Stimulated activated CD4-positive, alpha-beta T cell treated with anti-CD3 and anti-CD28 coated beads, TNF-alpha, amount 100 ng/mL, for 24 hours (primary cell): ENCODE results near the gene LRP1B.

Source experiments
- DNase-seq, 3 experiments: peaks; one replicate each; pipeline ENCODE4 v3.0.0-alpha.2; 2020; ENCODE audit warnings: low read depth in 3 of 3

The LRP1B gene

GRCh38 chr2:140841141-140841540 lies 1289.7 kb downstream of the LRP1B start:
- no peak for DNase-seq

DNA sequence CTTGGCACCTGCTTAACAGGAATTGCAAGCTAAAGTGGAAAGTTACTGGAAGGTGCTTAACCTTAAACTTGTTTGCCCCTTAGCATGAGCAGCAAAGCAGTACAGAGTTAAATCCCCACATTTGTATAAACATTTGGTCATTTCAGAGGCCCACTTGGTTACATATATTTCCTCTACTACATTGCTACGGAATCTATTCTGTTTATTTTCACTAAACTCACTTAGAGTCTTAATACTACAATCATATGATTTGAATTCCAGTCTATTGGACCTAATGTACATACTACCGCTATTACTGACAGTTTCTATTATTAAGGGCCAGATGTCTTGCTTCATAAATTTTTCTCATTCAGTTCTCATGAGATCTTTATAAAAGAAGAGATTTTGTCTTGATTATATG lies 1294.0 kb downstream of the LRP1B start:
- DNase-seq, result no peak

DNA sequence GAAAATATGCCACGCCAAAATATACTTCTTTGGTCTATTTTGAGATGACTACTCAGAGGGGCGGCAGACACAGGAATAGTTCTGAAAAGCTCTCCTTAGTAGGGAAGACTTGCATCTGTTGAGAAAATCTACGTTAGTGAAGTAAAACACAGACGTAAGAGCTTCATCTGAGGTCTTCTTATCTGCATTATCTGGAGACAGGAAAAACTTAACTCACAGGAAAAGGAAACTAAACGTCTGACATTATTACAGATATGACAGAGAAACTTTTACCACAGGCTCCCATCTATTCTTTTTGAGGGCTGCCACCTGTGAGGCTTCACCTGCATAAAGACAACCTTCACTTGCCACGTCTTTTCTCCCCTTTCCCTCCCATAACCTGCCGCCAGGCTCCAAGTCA lies 1295.7 kb downstream of the LRP1B start:
- DNase-seq, result no peak

- DNase-seq, result no peak
Observed at GRCh38 chr2:140814141-140814540, 1316.7 kb downstream of the LRP1B start.

DNA sequence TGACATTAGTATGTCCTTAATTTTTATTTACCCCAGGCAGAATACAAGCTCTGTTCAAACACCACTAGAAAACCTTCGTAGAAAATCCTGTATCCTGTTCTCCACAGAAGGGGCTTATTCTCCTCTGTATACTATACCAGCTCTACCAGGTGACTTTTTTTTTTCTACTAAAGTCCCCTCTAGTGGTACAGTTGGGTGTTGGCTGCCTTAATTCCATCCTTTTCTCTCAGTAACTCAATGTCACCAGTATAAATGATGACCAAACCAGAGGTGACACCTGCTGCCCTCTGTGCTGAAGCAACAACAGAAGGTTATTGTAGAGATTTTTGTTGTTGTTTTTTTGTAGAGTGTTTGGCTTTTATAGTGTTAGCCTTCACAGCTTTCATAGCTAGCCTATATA lies 1322.0 kb downstream of the LRP1B start:
- DNase-seq, result no peak

DNA sequence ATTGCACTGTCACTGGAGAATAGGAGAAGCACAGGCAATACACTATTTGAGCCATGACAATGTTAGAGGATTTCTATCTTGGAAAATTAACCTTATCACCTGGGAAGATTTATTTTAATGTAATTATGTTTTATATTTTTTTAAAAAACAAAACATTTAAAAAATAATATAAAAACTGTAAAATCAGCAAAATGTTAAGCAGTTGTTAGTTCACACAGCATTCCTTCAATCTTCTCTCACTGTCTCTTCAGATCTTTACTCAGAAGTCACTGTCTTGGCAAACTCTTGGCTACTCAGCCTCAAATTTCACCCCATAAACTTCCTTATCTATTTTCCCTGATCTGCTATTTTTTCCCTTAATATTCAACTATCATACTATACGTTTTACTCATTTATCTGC lies 1322.6 kb downstream of the LRP1B start:
- no peak for DNase-seq

DNA sequence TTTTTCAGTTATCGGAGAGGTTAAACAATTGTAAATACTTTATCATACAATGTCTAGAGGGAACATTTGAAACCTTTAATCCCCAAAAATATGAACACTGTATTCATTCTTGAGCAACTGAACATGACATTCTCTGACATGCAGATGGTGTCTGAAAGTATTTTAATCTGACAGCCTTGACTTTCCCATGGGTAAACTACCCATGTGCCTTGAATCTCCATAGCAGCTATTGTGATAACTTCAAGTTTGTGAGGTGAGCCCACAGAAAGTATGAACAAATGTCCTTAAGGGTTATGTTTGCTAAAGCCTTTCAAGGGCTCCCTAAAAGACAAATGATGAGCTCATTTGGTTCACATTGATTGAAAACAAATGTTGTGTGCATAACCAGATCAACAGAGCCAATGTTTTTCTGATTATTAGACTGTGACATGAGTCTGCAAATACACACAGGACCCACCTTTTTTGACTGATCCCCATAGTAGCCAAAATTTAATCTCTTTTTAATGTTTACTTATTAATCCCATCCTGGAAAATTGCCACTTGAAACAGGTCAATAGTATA lies 1326.0 kb downstream of the LRP1B start:
- no peak for DNase-seq

DNA sequence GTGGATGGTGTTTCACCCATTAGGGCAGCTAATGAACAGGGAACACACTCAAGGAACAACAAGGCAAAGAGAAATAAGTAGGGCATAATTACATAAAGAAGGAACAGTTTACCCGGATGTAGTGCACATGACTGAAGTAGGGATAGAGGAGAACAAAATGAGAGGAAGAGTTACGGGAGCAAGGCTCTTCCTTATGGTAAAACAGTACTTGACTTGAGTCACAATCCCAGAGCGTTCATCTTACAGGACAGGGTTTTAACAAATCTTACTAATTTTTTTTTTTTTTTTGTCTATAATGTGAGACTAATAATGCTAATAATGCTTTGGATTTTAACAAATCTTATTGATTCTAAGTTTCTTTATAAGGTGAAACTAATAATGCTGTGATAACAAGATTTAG lies 1329.5 kb downstream of the LRP1B start:
- no peak for DNase-seq

GRCh38 chr2:140797718-140798117 lies 1333.1 kb downstream of the LRP1B start:
- no peak for DNase-seq

- no peak for DNase-seq
Observed at GRCh38 chr2:140791802-140792201, 1339.0 kb downstream of the LRP1B start.

GRCh38 chr2:140786585-140786984 lies 1344.2 kb downstream of the LRP1B start:
- no peak for DNase-seq

GRCh38 chr2:140775411-140775810 lies 1355.4 kb downstream of the LRP1B start:
- no peak for DNase-seq

DNA sequence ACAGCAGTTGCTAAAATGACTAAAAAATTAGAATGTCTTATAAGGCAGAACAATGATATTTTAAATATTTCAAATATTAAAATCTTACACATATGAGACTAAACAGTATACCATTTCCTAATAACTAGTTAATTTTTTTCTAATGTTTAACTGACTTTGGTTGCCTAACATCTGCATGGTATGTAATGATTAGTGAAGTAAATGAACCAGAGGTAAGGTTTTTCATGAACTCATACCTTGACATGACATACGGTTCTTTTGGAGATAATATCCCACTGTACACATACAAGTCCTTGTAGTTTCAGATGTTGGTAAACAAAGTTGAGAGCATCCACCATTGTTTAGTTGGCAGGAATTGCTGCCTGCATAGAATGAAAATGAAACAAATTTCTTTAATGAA lies 1360.2 kb downstream of the LRP1B start:
- DNase-seq, result no peak

DNA sequence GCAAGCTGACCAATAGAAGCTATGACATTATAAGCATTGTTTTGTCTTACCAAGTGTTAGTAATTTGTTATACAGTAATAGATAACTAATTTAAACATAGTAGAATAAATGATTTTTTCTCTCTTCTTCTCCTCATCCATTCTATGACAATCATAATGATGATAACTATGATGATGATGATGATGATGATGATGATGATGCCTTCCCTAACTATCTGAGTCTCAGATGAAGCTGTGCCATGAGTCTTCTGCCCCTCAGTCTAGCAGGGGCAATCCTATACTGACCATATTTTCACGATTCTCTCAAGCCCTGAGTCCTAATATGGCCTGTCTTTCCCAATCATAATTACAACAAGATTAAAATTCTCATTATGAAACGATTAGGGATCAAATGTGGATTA lies 1369.0 kb downstream of the LRP1B start:
- no peak for DNase-seq

DNA sequence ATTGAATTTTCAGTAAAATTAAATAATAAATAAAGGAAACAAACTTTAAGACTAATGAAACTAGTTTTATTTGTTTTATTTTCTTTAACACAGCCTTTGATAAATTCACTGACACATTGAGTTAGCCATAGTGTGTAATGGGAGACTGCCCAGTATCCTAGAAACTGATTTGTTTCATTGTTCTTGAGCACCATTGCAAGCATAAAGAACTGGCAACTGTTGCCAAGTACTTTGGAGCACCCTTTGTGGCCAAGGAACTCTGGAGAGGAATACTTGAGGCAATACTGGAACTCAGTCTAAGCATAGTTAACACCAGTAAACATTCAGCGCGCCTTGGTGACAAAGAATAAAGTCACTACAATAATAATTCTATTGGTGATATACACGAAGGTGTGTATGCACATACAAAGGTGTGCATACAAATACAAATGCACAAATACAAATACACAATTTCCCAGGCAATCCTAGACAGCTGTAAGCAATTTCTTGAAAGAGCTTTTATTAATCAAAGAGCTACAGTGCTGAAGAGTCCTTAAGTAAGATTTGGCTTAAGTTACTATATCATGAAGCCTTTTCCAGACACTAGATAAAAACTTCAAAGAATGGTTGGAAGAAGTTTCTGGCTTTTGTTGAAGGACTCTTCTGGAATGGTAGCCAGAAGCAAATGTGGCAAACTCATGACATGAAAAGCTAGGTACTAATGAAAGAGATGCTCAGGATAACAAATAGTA lies 1371.2 kb downstream of the LRP1B start:
- no peak for DNase-seq

GRCh38 chr2:140747665-140748064 lies 1383.2 kb downstream of the LRP1B start:
- no peak for DNase-seq

- no peak for DNase-seq
Observed at GRCh38 chr2:140747090-140747489, 1383.7 kb downstream of the LRP1B start.

DNA sequence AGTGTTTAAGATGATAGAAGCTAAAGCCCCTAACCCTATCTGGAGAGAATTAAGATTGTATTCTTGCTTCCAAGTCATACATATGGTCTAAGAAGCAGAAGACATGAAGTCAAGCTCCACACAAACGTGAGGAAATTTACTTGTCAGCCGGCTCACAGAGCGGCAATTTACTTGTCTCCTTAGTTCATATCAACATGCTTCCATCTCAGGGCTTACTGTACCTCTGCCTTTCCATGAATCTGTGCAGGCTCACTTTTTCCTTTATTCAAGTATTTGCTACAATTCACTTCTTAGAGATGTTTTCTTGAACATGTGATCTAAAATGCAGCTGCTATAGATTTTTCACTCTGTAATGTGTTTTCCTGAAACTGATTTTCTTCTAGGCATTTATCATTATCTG lies 1386.4 kb downstream of the LRP1B start:
- no peak for DNase-seq

GRCh38 chr2:140737006-140737405 lies 1393.8 kb downstream of the LRP1B start:
- no peak for DNase-seq

- DNase-seq, result no peak
Observed at GRCh38 chr2:140734992-140735391, 1395.8 kb downstream of the LRP1B start.

DNA sequence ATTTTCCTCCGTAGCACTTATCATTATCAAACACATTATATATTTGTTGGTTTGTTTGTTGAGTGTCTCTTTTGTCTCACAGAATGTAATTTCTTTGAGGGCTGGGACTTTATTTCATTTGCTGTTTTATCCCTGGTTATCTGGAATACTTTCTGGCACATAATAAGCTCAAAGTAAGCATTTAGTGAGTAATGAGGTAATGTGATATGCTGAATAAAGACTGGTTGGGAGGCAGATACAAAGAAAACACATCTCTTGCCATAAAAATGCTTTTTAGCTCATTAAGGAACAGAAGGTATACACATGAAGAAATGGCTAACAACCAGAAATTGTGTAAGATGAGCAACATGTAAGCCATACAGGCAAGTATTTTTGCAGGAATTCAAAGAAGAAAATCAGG lies 1411.8 kb downstream of the LRP1B start:
- DNase-seq, result no peak

- no peak for DNase-seq
Observed at GRCh38 chr2:140717481-140717880, 1413.3 kb downstream of the LRP1B start.

DNA sequence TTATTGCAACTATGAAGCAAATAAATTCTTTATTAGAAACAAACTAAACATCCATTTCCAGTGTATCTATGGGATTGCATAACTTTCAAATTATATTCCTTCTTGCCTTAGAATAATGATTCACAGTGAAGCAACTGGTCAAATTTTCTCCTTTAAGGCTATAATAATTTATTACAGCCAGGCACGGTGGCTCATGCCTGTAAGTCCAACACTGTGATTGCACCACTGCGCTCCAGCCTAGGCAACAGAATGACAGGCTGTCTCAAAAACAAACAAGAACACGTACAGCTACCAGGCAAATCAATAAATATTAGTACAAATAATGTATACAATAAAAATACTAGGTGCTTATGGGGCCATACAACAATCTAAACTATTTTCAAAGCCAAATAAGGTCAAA lies 1416.2 kb downstream of the LRP1B start:
- no peak for DNase-seq

GRCh38 chr2:140711867-140712266 lies 1418.9 kb downstream of the LRP1B start:
- DNase-seq, result no peak
